Hindlimb muscle (tissue), 1 donor: Measurements from ENCODE around the gene TRIM36. TPM values are rescaled to one million over a fixed set of nuclear protein-coding genes. Genes with fewer than 3 reads are reported as not detected.

Experiments
- DNase-seq: peaks from one replicate; pipeline ENCODE4 v3.0.0-alpha.2; 2013
- polyA plus RNA-seq: library from polyadenylated mRNA; unstranded; fragments of 120-200 nt; gene quantifications from one replicate; pipeline ENCODE4 v1.2.1, GENCODE V29; 2013; ENCODE audit not compliant: insufficient read length

Gene TRIM36
- polyA plus RNA-seq, 1 donor = 2.2 TPM

- no peak for DNase-seq
Observed at GRCh38 chr5:115165790-115166189, 3.9 kb downstream of the TRIM36 start.

- DNase-seq = no peak
Observed at GRCh38 chr5:115160975-115161475, 8.7 kb downstream of the TRIM36 start.

GRCh38 chr5:115151208-115151805 lies 18.4 kb downstream of the TRIM36 start:
- no peak for DNase-seq

- DNase-seq = no peak
Observed at GRCh38 chr5:115150512-115150911, 19.2 kb downstream of the TRIM36 start.

- no peak for DNase-seq
Observed at GRCh38 chr5:115147052-115147451, 22.7 kb downstream of the TRIM36 start.

GRCh38 chr5:115136294-115136693 lies 33.4 kb downstream of the TRIM36 start:
- DNase-seq = no peak

GRCh38 chr5:115132465-115132864 lies 37.2 kb downstream of the TRIM36 start:
- no peak for DNase-seq

GRCh38 chr5:115126303-115126702 lies 43.4 kb downstream of the TRIM36 start:
- DNase-seq = no peak

GRCh38 chr5:115124741-115125140 lies 45.0 kb downstream of the TRIM36 start:
- DNase-seq = no peak

- no peak for DNase-seq
Observed at GRCh38 chr5:115116001-115116400, 53.7 kb downstream of the TRIM36 start.

GRCh38 chr5:115109840-115110239 lies 59.9 kb downstream of the TRIM36 start:
- no peak for DNase-seq

- DNase-seq = no peak
Observed at GRCh38 chr5:115109356-115109755, 60.4 kb downstream of the TRIM36 start.

- DNase-seq = no peak
Observed at GRCh38 chr5:115100319-115100955, 69.3 kb downstream of the TRIM36 start.

- DNase-seq = peak; percentile 12
Observed at GRCh38 chr5:115098041-115098702, 71.5 kb downstream of the TRIM36 start.

GRCh38 chr5:115097236-115097635 lies 72.5 kb downstream of the TRIM36 start:
- no peak for DNase-seq

GRCh38 chr5:115096034-115096769 lies 73.5 kb downstream of the TRIM36 start:
- DNase-seq = no peak

GRCh38 chr5:115087951-115088350 lies 81.8 kb downstream of the TRIM36 start:
- DNase-seq = no peak

GRCh38 chr5:115086473-115086872 lies 83.2 kb downstream of the TRIM36 start:
- no peak for DNase-seq

GRCh38 chr5:115084246-115084793 lies 85.4 kb downstream of the TRIM36 start:
- DNase-seq = no peak

- DNase-seq = no peak
Observed at GRCh38 chr5:115079924-115080623, 89.6 kb downstream of the TRIM36 start.
